ENCODE results near the gene HEMGN.

- no peak for TF ChIP-seq EZH2 (optimal IDR thresholded peaks at IDR 0.05; ENCODE audit: low read depth, low read length)
- TF ChIP-seq, protein P1, sequence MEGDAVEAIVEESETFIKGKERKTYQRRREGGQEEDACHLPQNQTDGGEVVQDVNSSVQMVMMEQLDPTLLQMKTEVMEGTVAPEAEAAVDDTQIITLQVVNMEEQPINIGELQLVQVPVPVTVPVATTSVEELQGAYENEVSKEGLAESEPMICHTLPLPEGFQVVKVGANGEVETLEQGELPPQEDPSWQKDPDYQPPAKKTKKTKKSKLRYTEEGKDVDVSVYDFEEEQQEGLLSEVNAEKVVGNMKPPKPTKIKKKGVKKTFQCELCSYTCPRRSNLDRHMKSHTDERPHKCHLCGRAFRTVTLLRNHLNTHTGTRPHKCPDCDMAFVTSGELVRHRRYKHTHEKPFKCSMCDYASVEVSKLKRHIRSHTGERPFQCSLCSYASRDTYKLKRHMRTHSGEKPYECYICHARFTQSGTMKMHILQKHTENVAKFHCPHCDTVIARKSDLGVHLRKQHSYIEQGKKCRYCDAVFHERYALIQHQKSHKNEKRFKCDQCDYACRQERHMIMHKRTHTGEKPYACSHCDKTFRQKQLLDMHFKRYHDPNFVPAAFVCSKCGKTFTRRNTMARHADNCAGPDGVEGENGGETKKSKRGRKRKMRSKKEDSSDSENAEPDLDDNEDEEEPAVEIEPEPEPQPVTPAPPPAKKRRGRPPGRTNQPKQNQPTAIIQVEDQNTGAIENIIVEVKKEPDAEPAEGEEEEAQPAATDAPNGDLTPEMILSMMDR (IDR thresholded peaks at IDR 0.05; ENCODE audit: low read length) = no peak
Measured at GRCh38 chr9:97924386-97924785, 13.6 kb downstream of the HEMGN start.
